HepG2 (cell line): ENCODE data around the gene CRAT. TPM values are rescaled to one million over a fixed set of nuclear protein-coding genes. Genes with fewer than 3 reads are reported as not detected.

Experiments
- CC2D1A ChIP-seq: sonication (generic); formaldehyde crosslinking; IDR thresholded peaks from 2 replicates; pipeline ENCODE4 v1.8.1; 2023; ENCODE audit warnings: mild to moderate bottlenecking, missing genetic modification reagents
- FOSL2 ChIP-seq: sonication (generic); formaldehyde crosslinking; IDR thresholded peaks from 2 replicates; pipeline ENCODE4 v1.4.0; 2020; ENCODE audit warnings: missing genetic modification reagents
- HHEX ChIP-seq: IDR thresholded peaks from 2 replicates; pipeline ENCODE4 v1.6.1; 2016; ENCODE audit warnings: control low read depth
- IKZF1 ChIP-seq: fragments of 450-650 bp; IDR thresholded peaks from 2 replicates; pipeline ENCODE4 v1.7.1; 2016
- KDM2A ChIP-seq: sonication (generic); formaldehyde crosslinking; IDR thresholded peaks from 2 replicates; pipeline ENCODE4 v1.4.0; 2020; ENCODE audit warnings: low read depth, missing genetic modification reagents, borderline replicate concordance
- KLF12 ChIP-seq: sonication (generic); formaldehyde crosslinking; IDR thresholded peaks from 2 replicates; pipeline ENCODE4 v1.4.0; 2020; ENCODE audit warnings: missing genetic modification reagents, borderline replicate concordance
- NR2F1 ChIP-seq, 2 experiments: fragments of 450-650 bp in 1 of 2; formaldehyde crosslinking in 1 of 2; IDR thresholded peaks; 2 replicates each; pipeline versions ENCODE4 v1.5.0 to v1.6.1; 2016 to 2020; ENCODE audit warnings: mild to moderate bottlenecking in 1 of 2, missing compliant biosample characterization in 1 of 2, missing genetic modification reagents in 1 of 2, moderate library complexity in 1 of 2
- POLR2G ChIP-seq: fragments of 200-400 bp; formaldehyde crosslinking; IDR thresholded peaks from 2 replicates; pipeline ENCODE4 v1.6.1; 2018; ENCODE audit warnings: mild to moderate bottlenecking, low read depth, low read length, moderate library complexity
- RAD51 ChIP-seq: fragments of 450-650 bp; IDR thresholded peaks from 2 replicates; pipeline ENCODE4 v1.6.1; 2016; ENCODE audit warnings: borderline replicate concordance
- RARG ChIP-seq: sonication (generic); formaldehyde crosslinking; IDR thresholded peaks from 2 replicates; pipeline ENCODE4 v1.4.0; 2020; ENCODE audit warnings: low read depth, mild to moderate bottlenecking, missing genetic modification reagents
- SMC3 ChIP-seq: IDR thresholded peaks from 2 replicates; pipeline ENCODE4 v1.6.1; 2011; ENCODE audit warnings: low read length, improper control_type of control experiment
- SSRP1 ChIP-seq: IDR thresholded peaks from 2 replicates; pipeline ENCODE4 v1.6.1; 2016; ENCODE audit warnings: control low read depth
- TAF15 ChIP-seq: fragments of 200-400 bp; formaldehyde crosslinking; IDR thresholded peaks from one replicate; pipeline ENCODE4 v1.6.1; 2018; ENCODE audit warnings: mild to moderate bottlenecking, low read depth, low read length; ENCODE audit not compliant: poor library complexity, severe bottlenecking
- ZNF136 ChIP-seq: sonication (generic); formaldehyde crosslinking; IDR thresholded peaks from 2 replicates; pipeline ENCODE4 v1.8.1; 2022; ENCODE audit warnings: low read depth, mild to moderate bottlenecking, moderate library complexity, missing genetic modification reagents
- ZNF17 ChIP-seq: sonication (generic); formaldehyde crosslinking; IDR thresholded peaks from 2 replicates; pipeline ENCODE4 v1.5.0; 2020; ENCODE audit warnings: mild to moderate bottlenecking, missing genetic modification reagents
- ZNF224 ChIP-seq: sonication (generic); formaldehyde crosslinking; IDR thresholded peaks from 2 replicates; pipeline ENCODE4 v1.5.0; 2020; ENCODE audit warnings: mild to moderate bottlenecking, missing genetic modification reagents
- ZNF260 ChIP-seq: sonication (generic); formaldehyde crosslinking; IDR thresholded peaks from 2 replicates; pipeline ENCODE4 v1.4.0; 2020; ENCODE audit warnings: missing genetic modification reagents, low read depth, mild to moderate bottlenecking, borderline replicate concordance
- ZNF350 ChIP-seq: sonication (generic); formaldehyde crosslinking; IDR thresholded peaks from 2 replicates; pipeline ENCODE4 v1.4.0; 2020; ENCODE audit warnings: mild to moderate bottlenecking, low read depth, missing genetic modification reagents, borderline replicate concordance
- ZNF556 ChIP-seq: sonication (generic); formaldehyde crosslinking; IDR thresholded peaks from 2 replicates; pipeline ENCODE4 v1.4.0; 2020; ENCODE audit warnings: mild to moderate bottlenecking, missing genetic modification reagents, borderline replicate concordance
- ZNF589 ChIP-seq: sonication (generic); formaldehyde crosslinking; conservative IDR thresholded peaks from 2 replicates; pipeline ENCODE4 v1.8.0; 2022; ENCODE audit warnings: mild to moderate bottlenecking, moderate library complexity, missing genetic modification reagents
- ZNF670 ChIP-seq: sonication (generic); formaldehyde crosslinking; IDR thresholded peaks from 2 replicates; pipeline ENCODE4 v1.8.0; 2022; ENCODE audit warnings: mild to moderate bottlenecking, missing genetic modification reagents, borderline replicate concordance
- ZNF737 ChIP-seq: sonication (generic); formaldehyde crosslinking; IDR thresholded peaks from 2 replicates; pipeline ENCODE4 v1.5.0; 2020; ENCODE audit warnings: missing genetic modification reagents, mild to moderate bottlenecking, borderline replicate concordance
- ZSCAN31 ChIP-seq: sonication (generic); formaldehyde crosslinking; IDR thresholded peaks from 2 replicates; pipeline ENCODE4 v1.5.0; 2020; ENCODE audit warnings: low read depth, mild to moderate bottlenecking, missing genetic modification reagents
- polyA plus RNA-seq, 8 experiments: library from polyadenylated mRNA; depleted of rRNA in 3 of 8; stranded (reverse) in 7 of 8; unstranded in 1 of 8; fragments of >200 nt; fragmentation: Illumina TruSeq in 4 of 8; extraction: Trizol in 4 of 8; gene quantifications; 2 replicates each; pipeline versions ENCODE4 v1.2.1 to v1.2.3, GENCODE V29; 2011 to 2016; ENCODE audit warnings: low read depth in 4 of 8, missing spikeins in 1 of 8, mixed read lengths in 1 of 8; ENCODE audit not compliant: insufficient read depth in 1 of 8
- total RNA-seq, 5 experiments: library from RNA; depleted of rRNA; stranded (reverse); fragments of >200 nt; fragmentation: Illumina TruSeq; extraction: Trizol; gene quantifications; 2 replicates each; pipeline ENCODE4 v1.2.3, GENCODE V29; 2016; ENCODE audit warnings: low read depth in 1 of 5
- TF ChIP-seq, protein P1 (sequence below): sonication (generic); formaldehyde crosslinking; conservative IDR thresholded peaks from 2 replicates; pipeline ENCODE4 v1.8.0; 2022; ENCODE audit warnings: mild to moderate bottlenecking, moderate library complexity, missing genetic modification reagents
- TF ChIP-seq, protein P2 (sequence below): sonication (generic); formaldehyde crosslinking; conservative IDR thresholded peaks from 2 replicates; pipeline ENCODE4 v1.4.0; 2020; ENCODE audit warnings: missing genetic modification reagents
- TF ChIP-seq, protein P3 (sequence below): sonication (generic); formaldehyde crosslinking; IDR thresholded peaks from 2 replicates; pipeline ENCODE4 v1.5.0; 2020; ENCODE audit warnings: missing genetic modification reagents
- TF ChIP-seq, protein P4 (sequence below): sonication (generic); formaldehyde crosslinking; conservative IDR thresholded peaks from 2 replicates; pipeline ENCODE4 v1.4.0; 2020; ENCODE audit warnings: missing genetic modification reagents

The CRAT gene
- total and polyA plus RNA-seq, 2 of the 13 experiments (the other 11 are each of a cell fraction or from before 2014, with no cell fraction given) = 26.1 to 26.6 TPM

DNA sequence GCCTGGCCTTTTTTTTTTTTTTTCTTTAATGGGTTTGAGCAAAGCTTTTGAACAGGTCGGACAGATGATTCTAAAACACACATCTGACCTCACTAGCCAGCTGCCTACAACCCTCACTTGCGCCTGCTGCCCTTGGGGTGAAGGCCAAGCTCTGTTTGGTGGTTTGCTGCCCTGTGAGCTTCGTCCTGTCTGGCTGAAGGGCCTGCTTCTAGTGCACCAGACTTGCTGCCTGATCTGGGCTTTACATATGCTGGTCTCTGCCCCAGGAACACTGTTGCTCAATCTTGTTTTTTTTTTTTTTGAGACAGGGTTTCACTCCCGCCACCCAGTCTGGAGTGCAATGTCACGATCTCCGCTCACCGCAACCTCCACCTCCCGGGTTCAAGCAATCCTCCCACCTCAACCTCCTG, 46.1 kb downstream of the CRAT start (continued):
- TF ChIP-seq ZNF224 (no peak), IKZF1 (no peak), FOSL2 (CRISPR knock-in tag) (no peak), TAF15 (no peak), ZNF260 (no peak), HHEX (CRISPR knock-in tag) (no peak), NR2F1 (CRISPR knock-in tag; IDR thresholded peaks at IDR 0.05) (peak; percentile 56 to 83), ZNF17 (CRISPR knock-in tag) (no peak), KLF12 (no peak), ZNF350 (CRISPR knock-in tag) (peak; percentile 67; the same call in 1 of the 2 replicates), ZNF670 (CRISPR knock-in tag) (peak; percentile 58; the same call in 1 of the 2 replicates), ZNF136 (CRISPR knock-in tag) (no peak), CC2D1A (CRISPR knock-in tag) (no peak), ZNF737 (no peak), ZNF589 (CRISPR knock-in tag) (no peak), SSRP1 (no peak), POLR2G (no peak), ZNF556 (peak; percentile 97; the same call in 1 of the 2 replicates), SMC3 (peak; percentile 24; the same call in 1 of the 2 replicates), RARG (CRISPR knock-in tag) (no peak), ZSCAN31 (peak; percentile 89), RAD51 (no peak), KDM2A (CRISPR knock-in tag) (no peak)
- TF ChIP-seq, protein P1, sequence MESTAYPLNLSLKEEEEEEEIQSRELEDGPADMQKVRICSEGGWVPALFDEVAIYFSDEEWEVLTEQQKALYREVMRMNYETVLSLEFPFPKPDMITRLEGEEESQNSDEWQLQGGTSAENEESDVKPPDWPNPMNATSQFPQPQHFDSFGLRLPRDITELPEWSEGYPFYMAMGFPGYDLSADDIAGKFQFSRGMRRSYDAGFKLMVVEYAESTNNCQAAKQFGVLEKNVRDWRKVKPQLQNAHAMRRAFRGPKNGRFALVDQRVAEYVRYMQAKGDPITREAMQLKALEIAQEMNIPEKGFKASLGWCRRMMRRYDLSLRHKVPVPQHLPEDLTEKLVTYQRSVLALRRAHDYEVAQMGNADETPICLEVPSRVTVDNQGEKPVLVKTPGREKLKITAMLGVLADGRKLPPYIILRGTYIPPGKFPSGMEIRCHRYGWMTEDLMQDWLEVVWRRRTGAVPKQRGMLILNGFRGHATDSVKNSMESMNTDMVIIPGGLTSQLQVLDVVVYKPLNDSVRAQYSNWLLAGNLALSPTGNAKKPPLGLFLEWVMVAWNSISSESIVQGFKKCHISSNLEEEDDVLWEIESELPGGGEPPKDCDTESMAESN (CRISPR knock-in tag) = no peak; the same call in 1 of the 2 replicates
- TF ChIP-seq, protein P2, sequence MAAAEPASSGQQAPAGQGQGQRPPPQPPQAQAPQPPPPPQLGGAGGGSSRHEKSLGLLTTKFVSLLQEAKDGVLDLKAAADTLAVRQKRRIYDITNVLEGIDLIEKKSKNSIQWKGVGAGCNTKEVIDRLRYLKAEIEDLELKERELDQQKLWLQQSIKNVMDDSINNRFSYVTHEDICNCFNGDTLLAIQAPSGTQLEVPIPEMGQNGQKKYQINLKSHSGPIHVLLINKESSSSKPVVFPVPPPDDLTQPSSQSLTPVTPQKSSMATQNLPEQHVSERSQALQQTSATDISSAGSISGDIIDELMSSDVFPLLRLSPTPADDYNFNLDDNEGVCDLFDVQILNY = no peak
- TF ChIP-seq, protein P3, sequence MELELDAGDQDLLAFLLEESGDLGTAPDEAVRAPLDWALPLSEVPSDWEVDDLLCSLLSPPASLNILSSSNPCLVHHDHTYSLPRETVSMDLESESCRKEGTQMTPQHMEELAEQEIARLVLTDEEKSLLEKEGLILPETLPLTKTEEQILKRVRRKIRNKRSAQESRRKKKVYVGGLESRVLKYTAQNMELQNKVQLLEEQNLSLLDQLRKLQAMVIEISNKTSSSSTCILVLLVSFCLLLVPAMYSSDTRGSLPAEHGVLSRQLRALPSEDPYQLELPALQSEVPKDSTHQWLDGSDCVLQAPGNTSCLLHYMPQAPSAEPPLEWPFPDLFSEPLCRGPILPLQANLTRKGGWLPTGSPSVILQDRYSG (CRISPR knock-in tag) = no peak
- TF ChIP-seq, protein P4, sequence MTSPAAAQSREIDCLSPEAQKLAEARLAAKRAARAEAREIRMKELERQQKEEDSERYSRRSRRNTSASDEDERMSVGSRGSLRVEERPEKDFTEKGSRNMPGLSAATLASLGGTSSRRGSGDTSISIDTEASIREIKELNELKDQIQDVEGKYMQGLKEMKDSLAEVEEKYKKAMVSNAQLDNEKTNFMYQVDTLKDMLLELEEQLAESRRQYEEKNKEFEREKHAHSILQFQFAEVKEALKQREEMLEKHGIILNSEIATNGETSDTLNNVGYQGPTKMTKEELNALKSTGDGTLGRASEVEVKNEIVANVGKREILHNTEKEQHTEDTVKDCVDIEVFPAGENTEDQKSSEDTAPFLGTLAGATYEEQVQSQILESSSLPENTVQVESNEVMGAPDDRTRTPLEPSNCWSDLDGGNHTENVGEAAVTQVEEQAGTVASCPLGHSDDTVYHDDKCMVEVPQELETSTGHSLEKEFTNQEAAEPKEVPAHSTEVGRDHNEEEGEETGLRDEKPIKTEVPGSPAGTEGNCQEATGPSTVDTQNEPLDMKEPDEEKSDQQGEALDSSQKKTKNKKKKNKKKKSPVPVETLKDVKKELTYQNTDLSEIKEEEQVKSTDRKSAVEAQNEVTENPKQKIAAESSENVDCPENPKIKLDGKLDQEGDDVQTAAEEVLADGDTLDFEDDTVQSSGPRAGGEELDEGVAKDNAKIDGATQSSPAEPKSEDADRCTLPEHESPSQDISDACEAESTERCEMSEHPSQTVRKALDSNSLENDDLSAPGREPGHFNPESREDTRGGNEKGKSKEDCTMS (CRISPR knock-in tag) = no peak
